Measurements from ENCODE around the gene EMD. TPM values are rescaled to one million over a fixed set of nuclear protein-coding genes. Genes with fewer than 3 reads are reported as not detected.

The EMD gene
- total and polyA plus RNA-seq, 10 donors = 29.8 to 83.1 (median 54.3) TPM

DNA sequence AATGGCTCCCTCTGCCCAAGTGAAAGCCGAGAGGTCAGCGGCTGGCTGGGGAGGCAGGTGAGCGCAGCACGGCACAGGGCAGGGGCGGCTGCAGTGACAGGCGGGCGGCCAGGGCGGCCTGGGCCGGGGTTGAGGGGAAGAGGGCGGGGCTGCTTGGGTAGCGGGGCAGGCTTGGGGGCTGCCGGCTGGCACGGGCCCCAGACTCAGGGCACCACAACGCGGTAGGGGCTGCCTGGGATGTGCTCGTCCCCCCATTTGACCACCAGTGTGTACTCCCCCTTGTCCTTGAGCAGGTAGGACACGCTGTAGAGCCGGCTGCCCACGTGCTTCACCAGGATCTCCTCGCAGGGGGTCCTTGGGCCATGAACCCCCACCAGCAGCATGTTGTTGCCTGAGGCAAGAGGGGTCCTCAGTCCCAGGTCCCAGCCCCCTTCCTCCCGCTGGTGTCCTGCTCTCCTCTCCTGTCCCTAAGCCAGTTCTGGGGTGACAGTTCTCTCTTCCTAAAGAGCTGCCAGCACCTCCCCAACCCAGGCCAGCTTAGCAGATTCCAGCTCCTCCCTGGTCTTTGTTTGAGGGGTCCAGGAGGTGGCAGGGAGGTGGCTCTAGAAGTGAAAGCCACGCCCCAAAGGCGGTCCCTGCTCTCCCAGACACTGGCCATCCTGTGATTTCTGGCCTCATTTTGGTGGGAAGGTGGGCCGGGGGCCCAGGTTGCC, 30.3 kb upstream of the EMD start:
- intact Hi-C loops (cut with DNase I; ENCODE audit: low total_unique reads) = no loop called here
- Histone ChIP-seq H3K27me3 (replicated peaks in 1 of 7) (no peaks in the 10 kb centered on the region), H3K4me3 (no peak overlapping the region), H3K9me3 (no peaks in the 10 kb centered on the region), H3K4me1 (peaks cover 5 to 65% (median 44%) of the 10 kb centered on the region in 6 donors), H3K36me3 (peaks cover 0 to 58% (median 49%) of the 10 kb centered on the region in 6 donors), H3K27ac (peak overlapping the region in 3 of 8 donors; percentile 67 to 85 (median 77))
- 87 to 96% (median 89%) methylated on average over 10 to 24 of the region's 24 CpGs for WGBS, 5 donors
- no peak for TF ChIP-seq POLR2A (IDR thresholded peaks at IDR 0.05)
- TF ChIP-seq POLR2AphosphoS5 (IDR thresholded peaks at IDR 0.05) = peak in 2 of 3 donors; percentile 2 to 56
- TF ChIP-seq, protein P1, sequence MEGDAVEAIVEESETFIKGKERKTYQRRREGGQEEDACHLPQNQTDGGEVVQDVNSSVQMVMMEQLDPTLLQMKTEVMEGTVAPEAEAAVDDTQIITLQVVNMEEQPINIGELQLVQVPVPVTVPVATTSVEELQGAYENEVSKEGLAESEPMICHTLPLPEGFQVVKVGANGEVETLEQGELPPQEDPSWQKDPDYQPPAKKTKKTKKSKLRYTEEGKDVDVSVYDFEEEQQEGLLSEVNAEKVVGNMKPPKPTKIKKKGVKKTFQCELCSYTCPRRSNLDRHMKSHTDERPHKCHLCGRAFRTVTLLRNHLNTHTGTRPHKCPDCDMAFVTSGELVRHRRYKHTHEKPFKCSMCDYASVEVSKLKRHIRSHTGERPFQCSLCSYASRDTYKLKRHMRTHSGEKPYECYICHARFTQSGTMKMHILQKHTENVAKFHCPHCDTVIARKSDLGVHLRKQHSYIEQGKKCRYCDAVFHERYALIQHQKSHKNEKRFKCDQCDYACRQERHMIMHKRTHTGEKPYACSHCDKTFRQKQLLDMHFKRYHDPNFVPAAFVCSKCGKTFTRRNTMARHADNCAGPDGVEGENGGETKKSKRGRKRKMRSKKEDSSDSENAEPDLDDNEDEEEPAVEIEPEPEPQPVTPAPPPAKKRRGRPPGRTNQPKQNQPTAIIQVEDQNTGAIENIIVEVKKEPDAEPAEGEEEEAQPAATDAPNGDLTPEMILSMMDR (IDR thresholded peaks at IDR 0.05 in 8 of 11, conservative IDR thresholded peaks at IDR 0.05 in 3 of 11) = no peak
- DNase-seq = peak; percentile 76

- WGBS, 5 donors = 73 to 77% (median 76%) methylated on average over 11 to 19 of the region's 19 CpGs; no CpG with 5 or more reads in 1 of the 5 donors
- Histone ChIP-seq H3K27me3 (replicated peaks in 1 of 7) (no peaks in the 10 kb centered on the region), H3K36me3 (peaks cover 0 to 65% (median 56%) of the 10 kb centered on the region in 6 donors), H3K4me3 (no peak overlapping the region), H3K4me1 (peaks cover 5 to 71% (median 44%) of the 10 kb centered on the region in 6 donors), H3K27ac (peak overlapping the region in 3 of 8 donors; percentile 67 to 85 (median 77)), H3K9me3 (no peaks in the 10 kb centered on the region)
- no peak for DNase-seq
- TF ChIP-seq, protein P1 (IDR thresholded peaks at IDR 0.05 in 8 of 11, conservative IDR thresholded peaks at IDR 0.05 in 3 of 11) = no peak
- TF ChIP-seq POLR2A (IDR thresholded peaks at IDR 0.05) = no peak
- TF ChIP-seq POLR2AphosphoS5 (IDR thresholded peaks at IDR 0.05) = peak; percentile 14 to 62 (median 21)
- intact Hi-C loops (cut with DNase I; ENCODE audit: low total_unique reads) = no loop called here
Observed at GRCh38 chrX:154349359-154349935, 29.6 kb upstream of the EMD start.

- no peaks in the 10 kb centered on the region for H3K27me3 ChIP-seq (replicated peaks in 1 of 7)
- no peak for DNase-seq
- peaks cover 5 to 71% (median 44%) of the 10 kb centered on the region in 6 donors for H3K4me1 ChIP-seq
- H3K36me3 ChIP-seq = peaks cover 0 to 70% (median 60%) of the 10 kb centered on the region in 6 donors
- H3K9me3 ChIP-seq = no peaks in the 10 kb centered on the region
- peak overlapping the region in 1 of 8 donors; percentile 24 for H3K4me3 ChIP-seq
- 87 to 92% (median 89%) methylated on average over 12 to 15 of the region's 15 CpGs; no CpG with 5 or more reads in 1 of the 5 donors for WGBS, 5 donors
- peak overlapping the region in 4 of 8 donors; percentile 44 to 85 (median 72) for H3K27ac ChIP-seq
- TF ChIP-seq, protein P1 (IDR thresholded peaks at IDR 0.05 in 8 of 11, conservative IDR thresholded peaks at IDR 0.05 in 3 of 11) = no peak
- no peak for TF ChIP-seq POLR2A (IDR thresholded peaks at IDR 0.05)
- no peak for TF ChIP-seq POLR2AphosphoS5 (IDR thresholded peaks at IDR 0.05)
- intact Hi-C loops (cut with DNase I; ENCODE audit: low total_unique reads) = no loop called here
Observed at GRCh38 chrX:154349979-154350378, 29.1 kb upstream of the EMD start.
